ENCODE measurements around the gene HLCS.

DNA sequence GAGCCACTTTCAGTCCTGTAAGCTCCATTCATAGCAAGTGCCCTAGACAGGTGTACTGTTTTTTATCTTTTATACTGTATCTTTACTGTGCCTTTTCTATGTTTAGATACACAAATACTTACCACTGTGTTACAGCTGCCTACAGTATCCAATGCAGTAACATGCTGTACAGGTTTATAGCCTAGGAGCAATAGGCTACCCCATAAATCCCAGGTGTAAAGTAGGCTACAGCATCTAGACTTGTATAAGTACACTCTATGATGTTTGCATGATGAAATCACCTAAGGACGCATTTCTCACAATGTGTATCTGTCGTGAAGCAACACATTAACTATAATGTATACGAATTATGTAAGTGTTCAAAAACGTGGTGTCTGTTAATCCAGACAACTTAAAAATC lies 10.7 kb downstream of the HLCS start:
- TF ChIP-seq, protein P1, sequence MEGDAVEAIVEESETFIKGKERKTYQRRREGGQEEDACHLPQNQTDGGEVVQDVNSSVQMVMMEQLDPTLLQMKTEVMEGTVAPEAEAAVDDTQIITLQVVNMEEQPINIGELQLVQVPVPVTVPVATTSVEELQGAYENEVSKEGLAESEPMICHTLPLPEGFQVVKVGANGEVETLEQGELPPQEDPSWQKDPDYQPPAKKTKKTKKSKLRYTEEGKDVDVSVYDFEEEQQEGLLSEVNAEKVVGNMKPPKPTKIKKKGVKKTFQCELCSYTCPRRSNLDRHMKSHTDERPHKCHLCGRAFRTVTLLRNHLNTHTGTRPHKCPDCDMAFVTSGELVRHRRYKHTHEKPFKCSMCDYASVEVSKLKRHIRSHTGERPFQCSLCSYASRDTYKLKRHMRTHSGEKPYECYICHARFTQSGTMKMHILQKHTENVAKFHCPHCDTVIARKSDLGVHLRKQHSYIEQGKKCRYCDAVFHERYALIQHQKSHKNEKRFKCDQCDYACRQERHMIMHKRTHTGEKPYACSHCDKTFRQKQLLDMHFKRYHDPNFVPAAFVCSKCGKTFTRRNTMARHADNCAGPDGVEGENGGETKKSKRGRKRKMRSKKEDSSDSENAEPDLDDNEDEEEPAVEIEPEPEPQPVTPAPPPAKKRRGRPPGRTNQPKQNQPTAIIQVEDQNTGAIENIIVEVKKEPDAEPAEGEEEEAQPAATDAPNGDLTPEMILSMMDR (conservative IDR thresholded peaks at IDR 0.05 in 1 of 2, IDR thresholded peaks at IDR 0.05 in 1 of 2; ENCODE audit: low read depth in 1 of 2, low read length in 2 of 2) = no peak
- no peak for TF ChIP-seq EZH2 (IDR thresholded peaks at IDR 0.05; ENCODE audit: low read length, missing control alignments)
